A673 (cell line): ENCODE measurements around the gene CMIP.

Source experiments
- CTCF ChIP-seq: fragments of 300-800, 200-600 bp; sonication (generic); conservative IDR thresholded peaks from 2 replicates; pipeline ENCODE4 v1.5.1; 2017; ENCODE audit warnings: low read depth, mild to moderate bottlenecking, antibody characterized with exemption, low read length, moderate library complexity, mixed read lengths
- EZH2 ChIP-seq: fragments of 200-600 bp; sonication (generic); IDR thresholded peaks from 2 replicates; pipeline ENCODE4 v1.6.1; 2017; ENCODE audit warnings: borderline replicate concordance, low read depth, mild to moderate bottlenecking, mixed read lengths, antibody characterized with exemption, low read length; ENCODE audit not compliant: poor library complexity, severe bottlenecking

GRCh38 chr16:81542609-81543570 lies 98.3 kb downstream of the CMIP start:
- TF ChIP-seq CTCF = no peak
- TF ChIP-seq EZH2 = no peak
